Panc1 (cell line): ENCODE data around the gene DUSP19. TPM values are rescaled to one million over a fixed set of nuclear protein-coding genes. Genes with fewer than 3 reads are reported as not detected.

ENCODE experiments used
- ATAC-seq: fragments of 200-7000 bp; cut with Tn5 transposase; 2 replicates; pipeline ENCODE4 v1.9.1; 2020; ENCODE audit warnings: mild to moderate bottlenecking, moderate library complexity
- BruUV-seq: library from RNA; stranded (reverse); fragments of 400-500 nt; replicated peaks from 2 replicates; lab custom pipeline; 2021; lab: Mats Ljungman, UMichigan
- CTCF ChIA-PET: fragments of 300-600 bp; sonication (Branson Sonifier 250); formaldehyde crosslinking; loops from one replicate; lab custom pipeline; 2022; ENCODE audit warnings: antibody characterized with exemption; lab: Charles Lee
- POLR2A ChIA-PET: fragments of 300-600 bp; sonication (Branson Sonifier 250); formaldehyde crosslinking; loops from one replicate; lab custom pipeline; 2022; ENCODE audit warnings: antibody characterized with exemption; lab: Charles Lee
- DNase-seq: peaks from one replicate; pipeline ENCODE4 v3.0.0-alpha.2; 2010; ENCODE audit warnings: low read depth, low spot score
- H3K27ac ChIP-seq: 2 replicates; pipeline ENCODE4 v1.5.1; 2011; ENCODE audit warnings: mild to moderate bottlenecking, low read length, inconsistent platforms
- H3K27me3 ChIP-seq: fragments of 200-500 bp; sonication (Bioruptor generic); 2 replicates; pipeline ENCODE4 v1.6.0; 2014; ENCODE audit warnings: low read length, inconsistent platforms; ENCODE audit not compliant: control insufficient read depth, insufficient read depth
- H3K36me3 ChIP-seq: fragments of 200-500 bp; sonication (Bioruptor generic); 2 replicates; pipeline ENCODE4 v1.5.1; 2014; ENCODE audit warnings: inconsistent platforms, mild to moderate bottlenecking, low read length, moderate library complexity; ENCODE audit not compliant: control insufficient read depth, insufficient read depth
- H3K4me1 ChIP-seq: 2 replicates; pipeline ENCODE4 v1.5.1; 2011; ENCODE audit warnings: inconsistent platforms, mild to moderate bottlenecking, low read length, moderate library complexity; ENCODE audit not compliant: control insufficient read depth, insufficient read depth
- H3K4me3 ChIP-seq, 2 experiments: 2 replicates each; pipeline ENCODE4 v1.5.1; 2011 to 2012; ENCODE audit warnings: low read depth in 2 of 2, low read length in 2 of 2, mild to moderate bottlenecking in 2 of 2, inconsistent platforms in 1 of 2, moderate library complexity in 1 of 2
- H3K9me3 ChIP-seq: fragments of 200-500 bp; sonication (Bioruptor generic); 2 replicates; pipeline ENCODE4 v1.5.1; 2014; ENCODE audit warnings: low read depth, mild to moderate bottlenecking, inconsistent platforms, low read length, moderate library complexity; ENCODE audit not compliant: control insufficient read depth, insufficient read depth
- CTCF ChIP-seq: fragments of 450-650 bp; IDR thresholded peaks from 2 replicates; pipeline ENCODE4 v1.5.1; 2017; ENCODE audit warnings: mild to moderate bottlenecking
- POLR2AphosphoS5 ChIP-seq: IDR thresholded peaks from 2 replicates; pipeline ENCODE4 v1.6.1; 2012; ENCODE audit warnings: mild to moderate bottlenecking, low read depth, low read length, moderate library complexity
- REST ChIP-seq, 2 experiments: IDR thresholded peaks; 2 replicates each; pipeline ENCODE4 v1.6.1; 2011 to 2012; ENCODE audit warnings: low read depth in 2 of 2, control low read depth in 1 of 2, low read length in 1 of 2, mild to moderate bottlenecking in 1 of 2, moderate library complexity in 1 of 2; ENCODE audit not compliant: insufficient read depth in 1 of 2
- SIN3A ChIP-seq: IDR thresholded peaks from 2 replicates; pipeline ENCODE4 v1.6.1; 2012; ENCODE audit warnings: low read depth, mild to moderate bottlenecking, low read length, moderate library complexity, borderline replicate concordance; ENCODE audit not compliant: insufficient read depth
- TCF7L2 ChIP-seq: IDR thresholded peaks from 2 replicates; pipeline ENCODE4 v1.6.1; 2011; ENCODE audit warnings: mild to moderate bottlenecking, low read depth, low read length, inconsistent platforms
- in situ Hi-C: cut with HindIII; loops from 2 replicates; pipeline ENCODE4 v1.10.0; 2016; ENCODE audit warnings: low sequenced_read_pairs, low pct_unique_long_range_greater_than_20kb
- intact Hi-C: fragments of 100-400 bp; cut with micrococcal nuclease; formaldehyde crosslinking; loops from one replicate; pipeline ENCODE4 v1.10.0; 2022; ENCODE audit not compliant: unreplicated experiment
- total RNA-seq: library from RNA; stranded (reverse); gene quantifications from one replicate; pipeline ENCODE4 v1.2.1, GENCODE V29; 2021; ENCODE audit not compliant: unreplicated experiment

DUSP19 gene
- total RNA-seq, 1 experiment from 2014 or later: 1.3 TPM

DNA sequence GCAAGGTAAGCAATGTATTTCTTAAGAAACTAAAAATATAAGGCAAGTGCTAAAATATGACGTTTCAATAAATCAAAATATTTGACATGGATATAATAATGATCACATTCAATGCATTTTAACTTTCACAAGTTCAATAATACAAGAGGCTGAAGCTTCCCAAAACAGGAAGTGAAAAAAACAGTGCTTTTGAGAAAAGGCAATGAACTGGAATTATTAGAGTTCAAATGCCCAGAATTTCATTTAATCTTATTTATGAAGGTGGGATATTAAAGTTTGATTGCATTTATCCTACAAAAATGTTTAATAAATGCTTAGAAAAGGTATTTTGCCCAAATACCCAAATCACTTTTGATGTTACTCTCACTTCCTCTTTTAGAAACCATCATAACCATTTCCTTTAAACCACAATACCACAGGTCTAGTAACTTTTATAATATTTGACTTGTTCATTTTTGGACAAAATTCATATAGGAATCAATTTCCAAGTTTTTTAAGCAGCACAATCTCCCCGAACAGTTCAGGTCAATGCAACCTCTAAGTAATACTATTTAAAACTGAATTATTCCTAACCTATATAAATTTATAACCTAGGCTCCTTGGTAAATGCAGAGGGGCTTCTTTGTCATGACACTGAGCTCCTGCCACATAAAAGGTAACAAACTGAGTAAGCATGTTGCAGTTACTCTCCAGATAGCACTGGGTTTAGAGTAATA is 42.4 kb upstream of the DUSP19 start:
- POLR2A ChIA-PET: interaction anchor here (0.7 kb wide), 1 partner anchor 43 kb away, joined by 12 read pairs; no protein-coding TSS in a partner anchor
- Histone ChIP-seq H3K27ac (peak overlapping the region; percentile 93), H3K4me1 (peaks cover 40% of the 10 kb centered on the region), H3K4me3 (peak overlapping the region; percentile 90 to 94), H3K36me3 (no peaks in the 10 kb centered on the region; the same call in 1 of the 2 replicates), H3K9me3 (no peaks in the 10 kb centered on the region), H3K27me3 (no peaks in the 10 kb centered on the region; the same call in 1 of the 2 replicates)
- DNase-seq: no peak
- ATAC-seq: no peak
- intact Hi-C loops (no loop called here), in situ Hi-C loops (no loop called here)
- CTCF ChIA-PET: no interaction called here
- no peak for TF ChIP-seq REST (IDR thresholded peaks at IDR 0.05; ENCODE audit: insufficient read depth in 1 of 2, low read depth in 2 of 2, low read length in 1 of 2)
- no peak for TF ChIP-seq POLR2AphosphoS5
- no peak for TF ChIP-seq SIN3A
- no peak for TF ChIP-seq TCF7L2
- TF ChIP-seq CTCF: no peak
- no TSS peak for BruUV-seq

DNA sequence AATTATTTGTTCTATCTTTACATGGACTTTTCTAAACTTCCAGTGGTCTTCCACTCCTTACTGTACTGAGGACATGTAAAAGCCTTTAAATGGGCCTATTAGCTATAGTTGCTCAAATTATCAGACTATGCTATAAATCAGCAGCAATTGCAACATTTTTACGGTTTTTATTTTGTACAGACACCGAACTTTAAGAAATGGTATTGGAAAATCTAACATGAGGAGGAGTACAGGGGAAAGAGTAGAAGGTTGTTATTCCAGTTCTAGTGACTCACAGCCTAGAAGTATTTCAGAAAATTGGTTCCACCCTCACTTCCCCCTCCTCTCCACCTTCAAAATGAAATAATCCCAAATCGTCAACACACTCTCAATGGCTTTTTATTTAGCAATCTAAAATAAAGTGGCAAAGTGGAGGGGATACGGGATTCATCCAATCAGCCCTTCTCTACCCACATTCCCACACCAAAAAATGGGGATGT is 41.4 kb upstream of the DUSP19 start:
- intact Hi-C loops: no loop called here
- no peak for DNase-seq
- CTCF ChIA-PET: no interaction called here
- POLR2A ChIA-PET: interaction anchor here (0.7 kb wide), 1 partner anchor 42 kb away, joined by 12 read pairs; no protein-coding TSS in a partner anchor
- peak overlapping the region; percentile 93 for H3K27ac ChIP-seq
- H3K4me1 ChIP-seq: peaks cover 34% of the 10 kb centered on the region
- H3K27me3 ChIP-seq: peaks cover 2% of the 10 kb centered on the region
- H3K36me3 ChIP-seq: no peaks in the 10 kb centered on the region; the same call in 1 of the 2 replicates
- TF ChIP-seq POLR2AphosphoS5 (no peak), TCF7L2 (no peak), REST (IDR thresholded peaks at IDR 0.05; ENCODE audit: insufficient read depth in 1 of 2, low read depth in 2 of 2, low read length in 1 of 2) (no peak), SIN3A (no peak)
- ATAC-seq: no peak
- H3K4me3 ChIP-seq: peak overlapping the region; percentile 90 to 94
- H3K9me3 ChIP-seq: no peaks in the 10 kb centered on the region
- in situ Hi-C loops: no loop called here
- BruUV-seq: TSS peak; percentile 77
